AG10803 (cell line): ENCODE results near the gene MICA.
"Not testable (repeated sequence)": the region's sequence is repeated elsewhere in the genome, so short reads cannot be mapped to it uniquely, and the experiment has no call there.

Experiments used
- DNase-seq: peaks from one replicate; pipeline ENCODE4 v3.0.0; 2010; ENCODE audit warnings: low read depth
- H3K4me3 ChIP-seq: 2 replicates; pipeline ENCODE4 v1.5.1; 2011; ENCODE audit warnings: mild to moderate bottlenecking, low read length, control low read depth
- TF ChIP-seq, protein P1 (sequence below): conservative IDR thresholded peaks from 2 replicates; pipeline ENCODE4 v1.5.1; 2011; ENCODE audit warnings: mild to moderate bottlenecking, low read length, control low read depth, inconsistent platforms

MICA gene

GRCh38 chr6:31453259-31453658 lies 49.9 kb downstream of the MICA start:
- H3K4me3 ChIP-seq = no peak overlapping the region
- TF ChIP-seq, protein P1, sequence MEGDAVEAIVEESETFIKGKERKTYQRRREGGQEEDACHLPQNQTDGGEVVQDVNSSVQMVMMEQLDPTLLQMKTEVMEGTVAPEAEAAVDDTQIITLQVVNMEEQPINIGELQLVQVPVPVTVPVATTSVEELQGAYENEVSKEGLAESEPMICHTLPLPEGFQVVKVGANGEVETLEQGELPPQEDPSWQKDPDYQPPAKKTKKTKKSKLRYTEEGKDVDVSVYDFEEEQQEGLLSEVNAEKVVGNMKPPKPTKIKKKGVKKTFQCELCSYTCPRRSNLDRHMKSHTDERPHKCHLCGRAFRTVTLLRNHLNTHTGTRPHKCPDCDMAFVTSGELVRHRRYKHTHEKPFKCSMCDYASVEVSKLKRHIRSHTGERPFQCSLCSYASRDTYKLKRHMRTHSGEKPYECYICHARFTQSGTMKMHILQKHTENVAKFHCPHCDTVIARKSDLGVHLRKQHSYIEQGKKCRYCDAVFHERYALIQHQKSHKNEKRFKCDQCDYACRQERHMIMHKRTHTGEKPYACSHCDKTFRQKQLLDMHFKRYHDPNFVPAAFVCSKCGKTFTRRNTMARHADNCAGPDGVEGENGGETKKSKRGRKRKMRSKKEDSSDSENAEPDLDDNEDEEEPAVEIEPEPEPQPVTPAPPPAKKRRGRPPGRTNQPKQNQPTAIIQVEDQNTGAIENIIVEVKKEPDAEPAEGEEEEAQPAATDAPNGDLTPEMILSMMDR = no peak
- peak; percentile 26 for DNase-seq

- not testable (repeated sequence) for H3K4me3 ChIP-seq, DNase-seq
These were observed 56.5 kb downstream of the MICA start for GRCh38 chr6:31459864-31460263.

GRCh38 chr6:31460361-31461025 lies 57.1 kb downstream of the MICA start:
- no peak overlapping the region for H3K4me3 ChIP-seq
- TF ChIP-seq, protein P1 = no peak
- DNase-seq = no peak

GRCh38 chr6:31462026-31462963 lies 58.9 kb downstream of the MICA start:
- H3K4me3 ChIP-seq = no peak overlapping the region
- TF ChIP-seq, protein P1 = no peak
- DNase-seq = no peak

GRCh38 chr6:31462964-31463870 lies 59.8 kb downstream of the MICA start:
- DNase-seq = peak; percentile 57
- H3K4me3 ChIP-seq = peak overlapping the region; percentile 22

GRCh38 chr6:31464252-31465184 lies 61.1 kb downstream of the MICA start:
- no peak for DNase-seq
- H3K4me3 ChIP-seq = no peak overlapping the region
- TF ChIP-seq, protein P1 = no peak

More at GRCh38 chr6:31462964-31463870, 59.8 kb downstream of the MICA start:
- TF ChIP-seq, protein P1 = no peak
